ENCODE data around the gene CDH23.

The CDH23 gene

GRCh38 chr10:71802235-71802634, 405.5 kb downstream of the CDH23 start:
- DNase-seq (ENCODE audit: low spot score), result no peak

GRCh38 chr10:71802715-71803488, 406.2 kb downstream of the CDH23 start:
- DNase-seq (ENCODE audit: low spot score), result no peak

- no peak for DNase-seq (ENCODE audit: low spot score)
Observed at GRCh38 chr10:71804077-71804476, 407.4 kb downstream of the CDH23 start.

- peak; percentile 13 for DNase-seq (ENCODE audit: low spot score)
Observed at GRCh38 chr10:71805776-71806703, 409.3 kb downstream of the CDH23 start.

- no peak for DNase-seq (ENCODE audit: low spot score)
Observed at GRCh38 chr10:71806704-71807556, 410.2 kb downstream of the CDH23 start.

- no peak for DNase-seq (ENCODE audit: low spot score)
Observed at GRCh38 chr10:71807557-71808510, 411.1 kb downstream of the CDH23 start.

GRCh38 chr10:71809628-71810027, 412.9 kb downstream of the CDH23 start:
- DNase-seq (ENCODE audit: low spot score), result no peak

- no peak for DNase-seq (ENCODE audit: low spot score)
Observed at GRCh38 chr10:71810048-71810750, 413.5 kb downstream of the CDH23 start.

- no peak for DNase-seq (ENCODE audit: low spot score)
Observed at GRCh38 chr10:71811351-71811750, 414.6 kb downstream of the CDH23 start.

GRCh38 chr10:71812016-71812912, 415.5 kb downstream of the CDH23 start:
- DNase-seq (ENCODE audit: low spot score), result peak; percentile 78

- no peak for DNase-seq (ENCODE audit: low spot score)
Observed at GRCh38 chr10:71812913-71813590, 416.3 kb downstream of the CDH23 start.

GRCh38 chr10:71814922-71815411, 418.2 kb downstream of the CDH23 start:
- DNase-seq (ENCODE audit: low spot score), result no peak

- no peak for DNase-seq (ENCODE audit: low spot score)
Observed at GRCh38 chr10:71815515-71816130, 418.9 kb downstream of the CDH23 start.

GRCh38 chr10:71816421-71816851, 419.7 kb downstream of the CDH23 start:
- no peak for DNase-seq (ENCODE audit: low spot score)

- no peak for DNase-seq (ENCODE audit: low spot score)
Observed at GRCh38 chr10:71816936-71817618, 420.4 kb downstream of the CDH23 start.

GRCh38 chr10:71817831-71818655, 421.3 kb downstream of the CDH23 start:
- DNase-seq (ENCODE audit: low spot score), result no peak

All from hematopoietic multipotent progenitor cell treated with erythropoietin and hydrocortisone succinate and interleukin-3 and kit ligand, for 15 days (in vitro differentiated cells).